K562 (cell line): Measurements from ENCODE around the gene GJD4. TPM values are rescaled to one million over a fixed set of nuclear protein-coding genes. Genes with fewer than 3 reads are reported as not detected.

Experiments
- ATAC-seq: fragments of 200-7000 bp; cut with Tn5 transposase; 3 replicates; pipeline ENCODE4 v1.9.1; 2020; ENCODE audit warnings: moderate library complexity
- BruUV-seq: library from RNA; stranded (reverse); fragments of 400-500 nt; replicated peaks from 2 replicates; lab custom pipeline; 2021; lab: Mats Ljungman, UMichigan
- CTCF ChIA-PET: fragments of 300-600 bp; formaldehyde crosslinking; extraction: SDS; loops from one replicate; lab custom pipeline; 2021; ENCODE audit warnings: low intra/inter-chr PET ratio; lab: Yijun Ruan, JAX
- POLR2A ChIA-PET: fragments of 300-600, 350-650 bp; sonication (Branson Sonifier 250); formaldehyde crosslinking; extraction: SDS; loops from one replicate; lab custom pipeline; 2021; ENCODE audit warnings: antibody characterized with exemption, inconsistent platforms; lab: Yijun Ruan, JAX
- DNase-seq, 4 experiments: peaks; one replicate each; pipeline versions ENCODE4 v3.0.0 to v3.0.0-alpha.2; 2011 to 2018; ENCODE audit warnings: low spot score in 3 of 4, mixed read lengths in 3 of 4; ENCODE audit errors: extremely low read depth in 1 of 4
- FAIRE-seq: peaks from 2 replicates; lab custom pipeline; 2011; peaks lifted over from hg19 to GRCh38; lab: Jason Lieb, UNC
- H2AFZ ChIP-seq: 2 replicates; pipeline ENCODE4 v1.6.0; 2011; ENCODE audit warnings: low read depth, low read length, control low read depth, inconsistent platforms
- H3K27ac ChIP-seq: fragments of 200-600 bp; 3 replicates; pipeline ENCODE4 v1.8.0; 2011; ENCODE audit warnings: low read depth, mild to moderate bottlenecking, control low read depth, inconsistent platforms, low read length, moderate library complexity, mixed read lengths; ENCODE audit errors: extremely low read depth
- H3K27me3 ChIP-seq, 2 experiments: fragments of 300-600 bp in 1 of 2; 2 replicates in 1 of 2; 3 replicates in 1 of 2; pipeline versions ENCODE4 v1.6.0 to v1.8.0; 2011; ENCODE audit warnings: inconsistent platforms in 2 of 2, low read length in 2 of 2, mild to moderate bottlenecking in 1 of 2, mixed read lengths in 1 of 2, moderate library complexity in 1 of 2; ENCODE audit not compliant: control insufficient read depth in 2 of 2, insufficient read depth in 2 of 2
- H3K36me3 ChIP-seq: fragments of 300-600 bp; 3 replicates; pipeline ENCODE4 v1.8.0; 2011; ENCODE audit warnings: mild to moderate bottlenecking, low read length, inconsistent platforms; ENCODE audit not compliant: control insufficient read depth, insufficient read depth
- H3K4me1 ChIP-seq, 2 experiments: fragments of 200-600 bp in 1 of 2; replicated peaks in 1 of 2; 2 replicates in 1 of 2; 3 replicates in 1 of 2; pipeline versions ENCODE4 v1.5.1 to v1.8.0; 2011; ENCODE audit warnings: inconsistent platforms in 2 of 2, low read length in 2 of 2, mild to moderate bottlenecking in 1 of 2, mixed read lengths in 1 of 2, moderate library complexity in 1 of 2; ENCODE audit not compliant: control insufficient read depth in 2 of 2, insufficient read depth in 2 of 2
- H3K4me2 ChIP-seq: 2 replicates; pipeline ENCODE4 v1.6.1; 2011; ENCODE audit warnings: low read length, control low read depth, inconsistent platforms, mixed read lengths; ENCODE audit not compliant: insufficient read depth
- H3K4me3 ChIP-seq: fragments of 200-600 bp; sonication (generic), shearing (Covaris generic); 2 replicates; pipeline ENCODE4 v1.5.1; 2016; ENCODE audit warnings: control low read depth, inconsistent platforms
- H3K79me2 ChIP-seq: fragments of 200-600 bp; 3 replicates; pipeline ENCODE4 v1.8.0; 2011; ENCODE audit warnings: low read length, inconsistent platforms; ENCODE audit not compliant: control insufficient read depth, insufficient read depth
- H3K9ac ChIP-seq, 2 experiments: 2 replicates each; pipeline versions ENCODE4 v1.6.0 to v1.6.1; 2011; ENCODE audit warnings: low read depth in 2 of 2, low read length in 2 of 2, control low read depth in 1 of 2, inconsistent platforms in 1 of 2, mild to moderate bottlenecking in 1 of 2, mixed read lengths in 1 of 2; ENCODE audit not compliant: insufficient read depth in 1 of 2
- H3K9me1 ChIP-seq: one replicate; pipeline ENCODE4 v1.6.0; 2011; ENCODE audit warnings: inconsistent platforms, mild to moderate bottlenecking, low read length, moderate library complexity; ENCODE audit not compliant: control insufficient read depth, insufficient read depth
- H3K9me3 ChIP-seq: replicated peaks from 2 replicates; pipeline ENCODE4 v1.5.1; 2011; ENCODE audit warnings: low read depth, low read length, inconsistent platforms; ENCODE audit not compliant: control insufficient read depth, insufficient read depth
- H4K20me1 ChIP-seq: replicated peaks from 2 replicates; pipeline ENCODE4 v1.6.1; 2011; ENCODE audit warnings: low read length, inconsistent platforms, mixed read lengths; ENCODE audit not compliant: control insufficient read depth, insufficient read depth
- CHD2 ChIP-seq: IDR thresholded peaks from 2 replicates; pipeline ENCODE4 v1.6.1; 2011; ENCODE audit warnings: low read depth, low read length
- RBM15 ChIP-seq: fragments of 200-400 bp; formaldehyde crosslinking; IDR thresholded peaks from 2 replicates; pipeline ENCODE4 v1.6.1; 2018; ENCODE audit warnings: mild to moderate bottlenecking, low read length, moderate library complexity; ENCODE audit not compliant: insufficient read depth
- WGBS: fragments of 100-300 bp; shearing (Covaris generic); methylation state at CpG from one replicate; pipeline ENCODE4 v1.1.6; 2016; ENCODE audit warnings: low coverage, mixed read lengths; ENCODE audit not compliant: insufficient coverage; ENCODE audit errors: missing lambda C conversion rate; 5-methylcytosine and 5-hydroxymethylcytosine counted together
- in situ Hi-C: fragments of 300-500 bp; cut with MboI; formaldehyde crosslinking; loops from 4 replicates; pipeline ENCODE4 v1.15.0; 2018; ENCODE audit warnings: inconsistent platforms, mixed read lengths
- intact Hi-C: fragments of 100-400 bp; cut with micrococcal nuclease; formaldehyde crosslinking; loops from 2 replicates; pipeline ENCODE4 v1.14.2; 2022
- polyA plus RNA-seq, 8 experiments: library from polyadenylated mRNA; depleted of rRNA in 4 of 8; stranded (reverse) in 5 of 8; unstranded in 3 of 8; fragments of >200 nt; fragmentation: Nextera tagmentation in 2 of 8; fragmentation: Illumina TruSeq in 1 of 8; extraction: Ambion mirVana in 2 of 8; extraction: Trizol in 1 of 8; gene quantifications; 2 replicates each; pipeline versions ENCODE4 v1.2.1 to v1.2.3, GENCODE V29; 2011 to 2014; ENCODE audit warnings: inconsistent platforms in 1 of 8, missing spikeins in 1 of 8
- total RNA-seq, 7 experiments: library from RNA; depleted of rRNA in 6 of 7; stranded (reverse); fragments of >200 nt in 6 of 7; fragmentation: Illumina TruSeq in 2 of 7; extraction: Trizol in 2 of 7; gene quantifications; 2 replicates each; pipeline versions ENCODE4 v1.2.1 to v1.2.3, GENCODE V29; 2011 to 2021; ENCODE audit warnings: low replicate concordance in 1 of 7
- TF ChIP-seq, protein P1 (sequence below): fragments of 250-450 bp; sonication (Bioruptor Pico); IDR thresholded peaks from 2 replicates; pipeline ENCODE4 v1.8.0; 2022; ENCODE audit warnings: moderate library complexity, mild to moderate bottlenecking, inconsistent platforms

GJD4 gene
- total and polyA plus RNA-seq, 9 of the 15 experiments (the other 6 are each of a cell fraction or from before 2014, with no cell fraction given) = not detected

DNA sequence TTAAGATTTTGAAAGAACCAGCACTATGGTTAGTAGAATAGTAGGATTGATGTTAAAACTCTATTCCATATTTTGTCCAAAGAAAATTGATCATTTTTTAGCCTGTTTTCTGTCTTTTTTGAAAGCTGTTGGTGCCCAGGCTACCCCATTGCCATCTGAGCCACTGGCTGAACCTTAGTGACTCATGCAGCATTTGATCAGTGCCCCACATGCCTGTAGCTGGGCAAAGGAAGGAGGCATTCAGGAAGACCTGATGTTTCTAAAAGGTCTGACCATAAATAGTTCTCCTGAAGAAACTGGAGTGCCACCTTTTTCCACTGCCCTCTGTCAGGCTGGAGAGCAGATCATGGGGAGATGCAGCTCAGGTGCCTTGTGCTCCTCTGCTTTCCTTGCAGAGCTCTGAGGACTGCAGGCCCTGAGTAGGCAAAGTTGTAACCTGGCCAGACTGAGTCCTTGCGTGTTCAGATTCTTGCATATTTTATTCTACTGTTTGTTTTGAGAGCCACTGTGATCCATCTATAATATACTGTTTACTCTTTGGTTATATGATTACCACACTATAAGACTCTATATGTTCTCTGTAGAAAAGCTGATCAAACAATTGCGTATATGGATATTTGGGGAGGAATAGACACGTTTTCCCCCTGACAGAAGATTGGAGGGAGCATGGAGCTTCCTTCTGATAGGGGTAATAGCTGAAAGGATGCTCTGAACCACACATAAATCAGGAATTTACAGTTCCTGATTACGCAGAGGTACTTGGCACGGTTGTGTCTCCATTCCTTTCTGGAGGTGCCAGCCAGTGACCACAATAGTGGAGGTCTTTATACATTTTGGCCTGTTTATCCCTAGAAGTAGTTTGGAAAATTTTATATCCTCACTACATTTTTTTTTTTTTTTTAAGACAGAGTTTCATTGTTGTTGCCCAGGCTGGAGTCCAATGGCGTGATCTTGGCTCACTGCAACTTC, 48.9 kb upstream of the GJD4 start:
- Histone ChIP-seq H3K9me3 (no peaks in the 10 kb centered on the region), H2AFZ (no peak overlapping the region), H3K27ac (no peak overlapping the region), H3K27me3 (no peaks in the 10 kb centered on the region), H4K20me1 (no peaks in the 10 kb centered on the region), H3K36me3 (peaks cover 37% of the 10 kb centered on the region; the same call in 2 of the 3 replicates), H3K79me2 (no peaks in the 10 kb centered on the region; the same call in 2 of the 3 replicates), H3K4me2 (no peak overlapping the region), H3K4me3 (no peak overlapping the region), H3K4me1 (no peaks in the 10 kb centered on the region), H3K9ac (no peak overlapping the region; a peak in 1 of 4 replicates), H3K9me1 (no peaks in the 10 kb centered on the region)
- no TSS peak for BruUV-seq
- TF ChIP-seq RBM15 (no peak), CHD2 (no peak)
- TF ChIP-seq, protein P1, sequence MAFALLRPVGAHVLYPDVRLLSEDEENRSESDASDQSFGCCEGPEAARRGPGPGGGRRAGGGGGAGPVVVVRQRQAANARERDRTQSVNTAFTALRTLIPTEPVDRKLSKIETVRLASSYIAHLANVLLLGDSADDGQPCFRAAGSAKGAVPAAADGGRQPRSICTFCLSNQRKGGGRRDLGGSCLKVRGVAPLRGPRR (CRISPR knock-in tag) = no peak
- intact Hi-C loops = no loop called here
- FAIRE-seq (no peak), DNase-seq (no peak), ATAC-seq (no peak)
- 81% methylated on average over 6 of the region's 6 CpGs for WGBS
- CTCF ChIA-PET = no interaction called here
- in situ Hi-C loops = loop anchor here (25.0 kb wide), 1 partner anchor 319 kb away; no protein-coding TSS in a partner anchor
- POLR2A ChIA-PET = no interaction called here
